Endodermal cell (in vitro differentiated cells): ENCODE data around the gene TYSND1. TPM values are rescaled to one million over a fixed set of nuclear protein-coding genes. Genes with fewer than 3 reads are reported as not detected.
A peak's percentile ranks its signal among the peaks of the same experiment; 100 is the strongest.

Experiments used
- DNase-seq: peaks from one replicate; pipeline ENCODE4 v3.0.0-alpha.2; 2017
- H3K27ac ChIP-seq: 2 replicates; pipeline ENCODE4 v1.5.1; 2013; ENCODE audit warnings: mild to moderate bottlenecking, low read depth, low read length, moderate library complexity
- H3K27me3 ChIP-seq: 2 replicates; pipeline ENCODE4 v1.6.1; 2013; ENCODE audit warnings: mild to moderate bottlenecking, low read length, moderate library complexity; ENCODE audit not compliant: insufficient read depth, control insufficient read depth, poor library complexity, severe bottlenecking
- H3K36me3 ChIP-seq: 2 replicates; pipeline ENCODE4 v1.7.0; 2013; ENCODE audit warnings: mild to moderate bottlenecking, low read length, moderate library complexity; ENCODE audit not compliant: control insufficient read depth, insufficient read depth
- H3K4me1 ChIP-seq: one replicate; pipeline ENCODE4 v1.7.0; 2013; ENCODE audit warnings: low read length; ENCODE audit not compliant: control insufficient read depth, insufficient read depth
- H3K4me3 ChIP-seq: 2 replicates; pipeline ENCODE4 v1.5.1; 2013; ENCODE audit warnings: mild to moderate bottlenecking, low read length, moderate library complexity
- H3K9ac ChIP-seq: 2 replicates; pipeline ENCODE4 v1.6.1; 2013; ENCODE audit warnings: mild to moderate bottlenecking, low read length, moderate library complexity; ENCODE audit not compliant: poor library complexity, severe bottlenecking; ENCODE audit errors: extremely low read depth
- H3K9me3 ChIP-seq: 2 replicates; pipeline ENCODE4 v1.6.1; 2013; ENCODE audit warnings: mild to moderate bottlenecking, low read length, moderate library complexity; ENCODE audit not compliant: control insufficient read depth
- H3K27ac Mint-ChIP-seq: 2 replicates; pipeline ENCODE4 v1.8.0; 2020; ENCODE audit warnings: mixed read lengths
- H3K27me3 Mint-ChIP-seq: 2 replicates; pipeline ENCODE4 v1.8.0; 2021; ENCODE audit warnings: mild to moderate bottlenecking, mixed read lengths; ENCODE audit not compliant: insufficient read depth
- H3K36me3 Mint-ChIP-seq: 2 replicates; pipeline ENCODE4 v1.8.0; 2020; ENCODE audit warnings: low read depth, mixed read lengths
- H3K4me1 Mint-ChIP-seq: 2 replicates; pipeline ENCODE4 v1.8.0; 2020; ENCODE audit warnings: mixed read lengths
- H3K4me3 Mint-ChIP-seq: 2 replicates; pipeline ENCODE4 v1.8.0; 2020; ENCODE audit warnings: mild to moderate bottlenecking, moderate library complexity, mixed read lengths
- H3K9me3 Mint-ChIP-seq: 2 replicates; pipeline ENCODE4 v1.8.0; 2020; ENCODE audit warnings: mild to moderate bottlenecking, mixed read lengths
- whole genome bisulfite sequencing, 2 experiments: methylation state at CpG; one replicate each; pipeline versions ENCODE4 v1.1.5 to v1.1.7; 2013; ENCODE audit warnings: missing lambda C conversion rate in 2 of 2, mixed read lengths in 1 of 2; ENCODE audit not compliant: insufficient coverage in 1 of 2, insufficient read length in 1 of 2; 5-methylcytosine and 5-hydroxymethylcytosine counted together
- total RNA-seq, 2 donors: library from RNA; stranded (reverse); fragmentation: NEBNext Ultra II Directional in 1 of 2; extraction: Animal tissue kit (Norgen Biotek cat#: 25700) in 1 of 2; gene quantifications; 2 replicates in 1 of 2; 3 replicates in 1 of 2; pipeline ENCODE4 v1.2.1, GENCODE V29; 2021
- TF ChIP-seq, protein P1 (sequence below): fragments of 200-600 bp; sonication (generic); conservative IDR thresholded peaks from 2 replicates; pipeline ENCODE4 v1.5.0; 2021; ENCODE audit warnings: antibody characterized with exemption, mild to moderate bottlenecking

The TYSND1 gene
- total RNA-seq, 2 donors from 2014 or later, result 13.1 to 13.6 TPM

DNA sequence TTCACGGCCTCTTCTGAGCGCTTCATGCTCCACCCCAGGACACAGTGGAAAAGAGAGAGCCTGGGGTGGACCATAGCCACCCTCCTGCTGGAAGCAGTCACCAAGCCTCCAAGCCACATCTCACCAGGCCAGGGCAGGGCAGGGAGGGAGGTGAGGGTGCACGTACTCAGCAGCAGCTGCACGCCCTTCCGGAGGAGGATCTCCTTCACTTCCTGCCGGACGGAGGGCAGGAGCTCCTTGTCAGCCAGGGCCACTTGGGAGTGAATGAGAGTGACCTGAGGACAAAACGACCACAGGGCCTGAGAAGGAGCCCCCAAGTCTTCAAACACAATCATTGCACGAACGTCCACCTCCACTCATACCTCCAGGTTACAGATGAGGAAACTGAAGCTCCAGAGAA lies 28.9 kb downstream of the TYSND1 start:
- H3K4me3 ChIP-seq, result no peak overlapping the region
- peaks cover 24% of the 10 kb centered on the region for H3K36me3 Mint-ChIP-seq
- H3K36me3 ChIP-seq, result peaks cover 5% of the 10 kb centered on the region
- no peak overlapping the region for H3K4me3 Mint-ChIP-seq
- TF ChIP-seq, protein P1, sequence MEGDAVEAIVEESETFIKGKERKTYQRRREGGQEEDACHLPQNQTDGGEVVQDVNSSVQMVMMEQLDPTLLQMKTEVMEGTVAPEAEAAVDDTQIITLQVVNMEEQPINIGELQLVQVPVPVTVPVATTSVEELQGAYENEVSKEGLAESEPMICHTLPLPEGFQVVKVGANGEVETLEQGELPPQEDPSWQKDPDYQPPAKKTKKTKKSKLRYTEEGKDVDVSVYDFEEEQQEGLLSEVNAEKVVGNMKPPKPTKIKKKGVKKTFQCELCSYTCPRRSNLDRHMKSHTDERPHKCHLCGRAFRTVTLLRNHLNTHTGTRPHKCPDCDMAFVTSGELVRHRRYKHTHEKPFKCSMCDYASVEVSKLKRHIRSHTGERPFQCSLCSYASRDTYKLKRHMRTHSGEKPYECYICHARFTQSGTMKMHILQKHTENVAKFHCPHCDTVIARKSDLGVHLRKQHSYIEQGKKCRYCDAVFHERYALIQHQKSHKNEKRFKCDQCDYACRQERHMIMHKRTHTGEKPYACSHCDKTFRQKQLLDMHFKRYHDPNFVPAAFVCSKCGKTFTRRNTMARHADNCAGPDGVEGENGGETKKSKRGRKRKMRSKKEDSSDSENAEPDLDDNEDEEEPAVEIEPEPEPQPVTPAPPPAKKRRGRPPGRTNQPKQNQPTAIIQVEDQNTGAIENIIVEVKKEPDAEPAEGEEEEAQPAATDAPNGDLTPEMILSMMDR, result no peak
- 84 to 95% methylated on average over 3 to 10 of the region's 10 CpGs for WGBS, 2 experiments
- H3K4me1 ChIP-seq, result no peaks in the 10 kb centered on the region
- DNase-seq, result no peak
- no peaks in the 10 kb centered on the region for H3K9me3 Mint-ChIP-seq
- H3K9me3 ChIP-seq, result no peaks in the 10 kb centered on the region
- peaks cover 6% of the 10 kb centered on the region for H3K4me1 Mint-ChIP-seq
- no peaks in the 10 kb centered on the region for H3K27me3 Mint-ChIP-seq
- H3K27ac Mint-ChIP-seq, result no peak overlapping the region
- no peak overlapping the region for H3K9ac ChIP-seq
- H3K27me3 ChIP-seq, result no peaks in the 10 kb centered on the region
- no peak overlapping the region for H3K27ac ChIP-seq

DNA sequence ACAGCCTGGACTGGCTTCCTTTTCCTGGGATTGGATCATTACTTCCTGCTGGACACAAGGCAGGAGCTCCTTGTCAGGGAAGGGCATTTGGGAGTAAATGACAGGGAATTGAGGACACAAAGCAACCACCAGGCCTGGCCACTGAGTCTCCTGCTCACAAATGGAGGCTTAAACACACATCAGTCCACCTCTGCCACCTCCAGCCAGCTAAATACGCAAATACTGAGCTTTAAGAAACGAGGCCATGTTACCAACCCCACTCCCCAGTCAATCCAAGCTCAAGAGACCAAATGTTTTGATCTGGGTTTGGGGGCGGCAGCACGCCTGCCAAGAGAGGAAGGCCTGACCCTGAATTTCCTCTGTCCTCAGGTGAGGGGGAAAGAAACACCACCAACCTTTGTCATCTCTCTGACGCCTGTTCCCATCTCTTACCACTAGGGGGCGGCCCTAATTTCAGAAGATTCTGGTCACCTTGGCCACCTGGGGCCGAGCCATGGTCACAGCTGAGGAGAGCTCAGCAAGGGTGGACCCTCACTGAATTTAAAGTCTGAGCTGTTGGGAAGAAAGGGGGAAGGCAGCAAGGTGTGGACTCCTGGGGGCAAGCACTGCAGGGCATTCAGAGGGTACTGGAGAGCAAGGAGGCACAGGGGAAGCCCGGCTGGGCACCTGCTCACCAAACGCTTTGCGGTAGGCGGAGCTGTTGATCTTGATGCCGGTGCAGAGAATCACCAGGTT lies 30.4 kb downstream of the TYSND1 start:
- no peaks in the 10 kb centered on the region for H3K27me3 Mint-ChIP-seq
- no peak overlapping the region for H3K9ac ChIP-seq
- peaks cover 6% of the 10 kb centered on the region for H3K4me1 Mint-ChIP-seq
- H3K9me3 Mint-ChIP-seq, result no peaks in the 10 kb centered on the region
- H3K36me3 ChIP-seq, result peaks cover 17% of the 10 kb centered on the region
- no peak overlapping the region for H3K4me3 ChIP-seq
- H3K27me3 ChIP-seq, result no peaks in the 10 kb centered on the region
- H3K4me1 ChIP-seq, result no peaks in the 10 kb centered on the region
- no peak overlapping the region for H3K4me3 Mint-ChIP-seq
- peak; percentile 91 for DNase-seq
- WGBS, 2 experiments, result 58 to 66% methylated on average over 9 to 12 of the region's 12 CpGs
- TF ChIP-seq, protein P1, result peak; percentile 96
- no peak overlapping the region for H3K27ac ChIP-seq
- H3K27ac Mint-ChIP-seq, result peak overlapping the region; percentile 73
- H3K36me3 Mint-ChIP-seq, result peaks cover 34% of the 10 kb centered on the region
- no peaks in the 10 kb centered on the region for H3K9me3 ChIP-seq

DNA sequence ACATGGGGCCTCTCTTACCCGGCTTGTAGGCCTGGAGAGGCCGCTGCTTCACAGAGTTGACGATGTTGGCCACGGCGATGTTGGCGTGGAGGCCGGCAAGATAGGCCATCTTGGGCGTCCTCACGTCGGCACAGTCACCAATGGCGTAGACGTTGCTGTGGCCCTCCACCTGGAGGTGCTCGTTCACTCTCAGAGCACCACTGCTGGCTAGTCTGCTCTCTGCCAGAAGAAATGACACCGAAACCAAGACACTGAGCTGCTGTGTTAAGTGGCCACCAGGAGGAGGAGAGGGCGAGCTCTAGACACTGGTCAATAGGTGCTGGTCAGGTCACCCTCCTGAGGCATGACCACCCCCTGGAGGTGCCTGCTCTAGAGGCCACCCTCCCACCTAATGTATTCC lies 31.6 kb downstream of the TYSND1 start:
- H3K27ac ChIP-seq, result no peak overlapping the region
- H3K4me1 ChIP-seq, result no peaks in the 10 kb centered on the region
- no peak overlapping the region for H3K4me3 Mint-ChIP-seq
- WGBS, 2 experiments, result 94 to 98% methylated on average over 14 to 15 of the region's 15 CpGs
- H3K4me3 ChIP-seq, result no peak overlapping the region
- H3K9me3 Mint-ChIP-seq, result no peaks in the 10 kb centered on the region
- DNase-seq, result no peak
- peaks cover 39% of the 10 kb centered on the region for H3K36me3 Mint-ChIP-seq
- no peak overlapping the region for H3K27ac Mint-ChIP-seq
- TF ChIP-seq, protein P1, result peak; percentile 59
- no peaks in the 10 kb centered on the region for H3K27me3 ChIP-seq
- peaks cover 6% of the 10 kb centered on the region for H3K4me1 Mint-ChIP-seq
- no peaks in the 10 kb centered on the region for H3K27me3 Mint-ChIP-seq
- no peak overlapping the region for H3K9ac ChIP-seq
- peaks cover 23% of the 10 kb centered on the region for H3K36me3 ChIP-seq
- no peaks in the 10 kb centered on the region for H3K9me3 ChIP-seq
